ENCODE results near the gene RAB44.

RAB44 gene

DNA sequence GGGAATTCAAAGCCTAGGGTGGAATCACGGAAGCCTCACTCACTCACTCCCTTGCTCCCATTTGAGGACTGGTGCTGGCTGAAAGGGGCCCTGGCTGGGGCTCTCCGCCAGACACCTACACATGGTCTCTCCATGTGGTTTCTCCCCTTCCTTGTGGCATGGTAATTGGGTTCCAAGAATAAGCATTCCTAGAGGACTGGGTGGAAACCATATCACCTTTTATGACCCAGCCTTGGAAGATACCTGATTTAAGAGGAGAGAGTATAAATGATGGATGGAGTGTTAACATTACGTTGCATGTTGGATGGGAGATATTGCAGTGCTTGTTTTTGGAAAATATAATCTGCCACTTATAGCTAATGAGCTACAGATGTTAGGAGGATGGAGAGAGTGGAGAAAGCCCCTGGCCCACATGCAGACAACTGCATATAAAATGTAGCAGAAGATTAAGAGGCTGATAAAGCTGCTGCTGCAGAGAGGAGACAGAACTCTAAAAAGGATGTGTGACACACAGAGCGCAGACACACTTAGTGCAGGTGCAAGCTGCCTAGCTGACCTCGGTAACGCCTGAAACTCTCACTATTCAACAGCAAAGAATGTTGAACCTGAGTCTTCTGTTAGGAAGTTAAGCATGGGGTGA lies 42.4 kb upstream of the RAB44 start:
- H3K4me2 ChIP-seq (ENCODE audit: low read length) = no peak overlapping the region
- H3K9ac ChIP-seq (ENCODE audit: low read length) = no peak overlapping the region
- H4K20me1 ChIP-seq (ENCODE audit: insufficient read depth, low read length) = no peaks in the 10 kb centered on the region
- peaks cover 13% of the 10 kb centered on the region for H3K4me1 ChIP-seq (ENCODE audit: insufficient read depth, low read length, severe bottlenecking)
- no peak overlapping the region for H2AFZ ChIP-seq (ENCODE audit: low read length)
- no peaks in the 10 kb centered on the region for H3F3A ChIP-seq (ENCODE audit: insufficient read depth, low read length)
- H3K36me3 ChIP-seq (ENCODE audit: insufficient read depth, low read length) = no peaks in the 10 kb centered on the region
- H3K79me2 ChIP-seq (ENCODE audit: insufficient read depth, low read length) = no peaks in the 10 kb centered on the region
- no peaks in the 10 kb centered on the region for H3K27me3 ChIP-seq (ENCODE audit: insufficient read depth, low read length)
- TF ChIP-seq, protein P1, sequence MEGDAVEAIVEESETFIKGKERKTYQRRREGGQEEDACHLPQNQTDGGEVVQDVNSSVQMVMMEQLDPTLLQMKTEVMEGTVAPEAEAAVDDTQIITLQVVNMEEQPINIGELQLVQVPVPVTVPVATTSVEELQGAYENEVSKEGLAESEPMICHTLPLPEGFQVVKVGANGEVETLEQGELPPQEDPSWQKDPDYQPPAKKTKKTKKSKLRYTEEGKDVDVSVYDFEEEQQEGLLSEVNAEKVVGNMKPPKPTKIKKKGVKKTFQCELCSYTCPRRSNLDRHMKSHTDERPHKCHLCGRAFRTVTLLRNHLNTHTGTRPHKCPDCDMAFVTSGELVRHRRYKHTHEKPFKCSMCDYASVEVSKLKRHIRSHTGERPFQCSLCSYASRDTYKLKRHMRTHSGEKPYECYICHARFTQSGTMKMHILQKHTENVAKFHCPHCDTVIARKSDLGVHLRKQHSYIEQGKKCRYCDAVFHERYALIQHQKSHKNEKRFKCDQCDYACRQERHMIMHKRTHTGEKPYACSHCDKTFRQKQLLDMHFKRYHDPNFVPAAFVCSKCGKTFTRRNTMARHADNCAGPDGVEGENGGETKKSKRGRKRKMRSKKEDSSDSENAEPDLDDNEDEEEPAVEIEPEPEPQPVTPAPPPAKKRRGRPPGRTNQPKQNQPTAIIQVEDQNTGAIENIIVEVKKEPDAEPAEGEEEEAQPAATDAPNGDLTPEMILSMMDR (IDR thresholded peaks at IDR 0.05; ENCODE audit: low read length) = no peak
- TF ChIP-seq EZH2 (IDR thresholded peaks at IDR 0.05; ENCODE audit: borderline replicate concordance, low read length) = no peak
- no peak overlapping the region for H3K4me3 ChIP-seq (ENCODE audit: low read depth, low read length, poor library complexity, severe bottlenecking)
- no peak overlapping the region for H3K27ac ChIP-seq (ENCODE audit: low read depth, low read length, poor library complexity, severe bottlenecking)
- H3K9me2 ChIP-seq (ENCODE audit: low read depth, low read length) = no peaks in the 10 kb centered on the region
- no peaks in the 10 kb centered on the region for H3K9me3 ChIP-seq (ENCODE audit: low read length)

DNA sequence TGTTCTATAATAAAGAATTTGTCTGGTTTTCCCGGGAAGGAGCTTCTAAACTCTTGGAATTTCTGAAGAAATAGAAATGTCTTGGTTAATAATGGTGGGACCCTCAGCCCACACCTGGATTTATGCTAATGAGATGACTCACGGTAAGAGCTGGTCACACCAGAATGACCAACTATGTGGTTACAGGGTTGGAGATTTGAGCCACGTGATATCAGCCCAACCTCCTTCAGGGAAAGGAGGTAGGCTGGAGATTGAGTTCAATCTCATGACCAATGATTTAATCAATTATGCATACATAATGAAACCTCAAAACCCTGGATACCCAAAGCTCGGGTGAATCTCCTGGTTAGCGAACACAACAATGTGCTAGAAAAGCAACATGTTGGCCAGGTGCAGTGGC lies 41.2 kb upstream of the RAB44 start:
- Histone ChIP-seq H4K20me1 (ENCODE audit: insufficient read depth, low read length) (no peaks in the 10 kb centered on the region), H3K27me3 (ENCODE audit: insufficient read depth, low read length) (no peaks in the 10 kb centered on the region), H3K4me3 (ENCODE audit: low read depth, low read length, poor library complexity, severe bottlenecking) (no peak overlapping the region), H2AFZ (ENCODE audit: low read length) (no peak overlapping the region), H3K4me1 (ENCODE audit: insufficient read depth, low read length, severe bottlenecking) (peaks cover 19% of the 10 kb centered on the region), H3K36me3 (ENCODE audit: insufficient read depth, low read length) (no peaks in the 10 kb centered on the region), H3K9ac (ENCODE audit: low read length) (no peak overlapping the region), H3K9me2 (ENCODE audit: low read depth, low read length) (no peaks in the 10 kb centered on the region), H3F3A (ENCODE audit: insufficient read depth, low read length) (no peaks in the 10 kb centered on the region), H3K79me2 (ENCODE audit: insufficient read depth, low read length) (no peaks in the 10 kb centered on the region), H3K9me3 (ENCODE audit: low read length) (no peaks in the 10 kb centered on the region), H3K27ac (ENCODE audit: low read depth, low read length, poor library complexity, severe bottlenecking) (no peak overlapping the region), H3K4me2 (ENCODE audit: low read length) (no peak overlapping the region)
- TF ChIP-seq EZH2 (IDR thresholded peaks at IDR 0.05; ENCODE audit: borderline replicate concordance, low read length) = no peak
- TF ChIP-seq, protein P1 (IDR thresholded peaks at IDR 0.05; ENCODE audit: low read length) = no peak

DNA sequence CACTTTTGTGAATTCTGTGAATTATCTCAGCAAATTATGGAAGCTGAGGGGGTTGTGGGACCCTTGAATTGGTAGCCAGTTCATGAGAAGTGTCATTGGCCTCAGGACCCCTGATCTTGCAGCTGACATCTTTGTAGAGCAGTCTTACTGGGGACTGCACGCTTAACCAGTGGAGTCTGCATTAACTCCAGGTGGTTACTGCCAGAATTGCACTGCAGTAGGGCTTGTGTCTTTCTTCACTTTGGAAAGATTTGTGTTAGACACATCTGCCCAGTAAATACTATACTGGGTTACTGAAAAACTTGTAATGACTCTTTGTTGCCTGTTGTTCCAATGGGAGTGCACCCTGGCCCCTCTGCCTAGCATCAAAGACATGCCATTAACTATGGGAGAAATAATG lies 40.4 kb upstream of the RAB44 start:
- no peak overlapping the region for H3K4me3 ChIP-seq (ENCODE audit: low read depth, low read length, poor library complexity, severe bottlenecking)
- H3K27ac ChIP-seq (ENCODE audit: low read depth, low read length, poor library complexity, severe bottlenecking) = no peak overlapping the region
- no peaks in the 10 kb centered on the region for H3F3A ChIP-seq (ENCODE audit: insufficient read depth, low read length)
- H3K9me2 ChIP-seq (ENCODE audit: low read depth, low read length) = no peaks in the 10 kb centered on the region
- H3K36me3 ChIP-seq (ENCODE audit: insufficient read depth, low read length) = no peaks in the 10 kb centered on the region
- H3K4me2 ChIP-seq (ENCODE audit: low read length) = no peak overlapping the region
- H4K20me1 ChIP-seq (ENCODE audit: insufficient read depth, low read length) = no peaks in the 10 kb centered on the region
- H3K9me3 ChIP-seq (ENCODE audit: low read length) = no peaks in the 10 kb centered on the region
- no peaks in the 10 kb centered on the region for H3K27me3 ChIP-seq (ENCODE audit: insufficient read depth, low read length)
- H3K9ac ChIP-seq (ENCODE audit: low read length) = no peak overlapping the region
- peaks cover 28% of the 10 kb centered on the region for H3K4me1 ChIP-seq (ENCODE audit: insufficient read depth, low read length, severe bottlenecking)
- no peak overlapping the region for H2AFZ ChIP-seq (ENCODE audit: low read length)
- TF ChIP-seq EZH2 (IDR thresholded peaks at IDR 0.05; ENCODE audit: borderline replicate concordance, low read length) = no peak
- H3K79me2 ChIP-seq (ENCODE audit: insufficient read depth, low read length) = no peaks in the 10 kb centered on the region

DNA sequence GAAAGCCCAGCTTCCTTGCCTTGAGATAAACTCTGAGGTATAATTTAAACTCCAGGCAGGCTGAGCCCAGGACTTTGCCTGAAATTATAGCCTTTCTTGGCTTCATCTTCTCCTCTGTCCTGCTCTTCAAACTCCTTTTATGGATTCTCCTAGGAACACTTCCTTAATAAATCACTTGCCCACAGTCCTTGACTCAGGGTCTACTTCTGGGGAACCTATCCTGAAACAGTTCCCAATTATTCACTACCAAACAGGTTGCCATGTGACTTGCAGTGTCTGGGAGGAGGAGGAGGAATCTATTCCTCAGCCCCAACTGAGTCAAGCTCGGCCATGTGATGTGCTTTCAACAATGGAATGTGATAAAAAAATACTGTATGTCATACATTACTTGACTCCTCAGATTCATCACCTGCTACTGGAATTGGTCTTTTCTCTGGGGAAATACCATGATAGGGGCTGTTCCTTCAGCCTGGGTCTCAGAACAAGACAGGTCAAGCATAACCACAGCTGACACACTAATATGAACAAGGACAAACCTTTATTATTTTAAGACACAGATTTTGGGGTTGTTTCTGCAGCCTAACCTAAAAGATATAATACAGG lies 39.6 kb upstream of the RAB44 start:
- H3K27me3 ChIP-seq (ENCODE audit: insufficient read depth, low read length) = no peaks in the 10 kb centered on the region
- no peaks in the 10 kb centered on the region for H3K9me3 ChIP-seq (ENCODE audit: low read length)
- H3K9ac ChIP-seq (ENCODE audit: low read length) = no peak overlapping the region
- H4K20me1 ChIP-seq (ENCODE audit: insufficient read depth, low read length) = no peaks in the 10 kb centered on the region
- TF ChIP-seq, protein P1 (IDR thresholded peaks at IDR 0.05; ENCODE audit: low read length) = no peak
- TF ChIP-seq EZH2 (IDR thresholded peaks at IDR 0.05; ENCODE audit: borderline replicate concordance, low read length) = no peak
- H3F3A ChIP-seq (ENCODE audit: insufficient read depth, low read length) = no peaks in the 10 kb centered on the region
- H3K4me3 ChIP-seq (ENCODE audit: low read depth, low read length, poor library complexity, severe bottlenecking) = no peak overlapping the region
- H3K4me2 ChIP-seq (ENCODE audit: low read length) = no peak overlapping the region
- no peaks in the 10 kb centered on the region for H3K36me3 ChIP-seq (ENCODE audit: insufficient read depth, low read length)
- H3K27ac ChIP-seq (ENCODE audit: low read depth, low read length, poor library complexity, severe bottlenecking) = no peak overlapping the region
- no peaks in the 10 kb centered on the region for H3K9me2 ChIP-seq (ENCODE audit: low read depth, low read length)
- H3K4me1 ChIP-seq (ENCODE audit: insufficient read depth, low read length, severe bottlenecking) = peaks cover 35% of the 10 kb centered on the region
- no peaks in the 10 kb centered on the region for H3K79me2 ChIP-seq (ENCODE audit: insufficient read depth, low read length)
- no peak overlapping the region for H2AFZ ChIP-seq (ENCODE audit: low read length)

Measured in OCI-LY1 (cell line).